Neural progenitor cell (in vitro differentiated cells): ENCODE measurements around the gene EHMT1.

Source experiments
- EZH2 ChIP-seq: fragments of 200-600 bp; sonication (generic); IDR thresholded peaks from 2 replicates; pipeline ENCODE4 v1.6.1; 2017; ENCODE audit warnings: antibody characterized with exemption, mild to moderate bottlenecking, moderate library complexity
- TF ChIP-seq, protein P1 (sequence below): fragments of 200-600 bp; sonication (generic); IDR thresholded peaks from 2 replicates; pipeline ENCODE4 v1.5.1; 2017; ENCODE audit warnings: antibody characterized with exemption, mild to moderate bottlenecking

- TF ChIP-seq, protein P1, sequence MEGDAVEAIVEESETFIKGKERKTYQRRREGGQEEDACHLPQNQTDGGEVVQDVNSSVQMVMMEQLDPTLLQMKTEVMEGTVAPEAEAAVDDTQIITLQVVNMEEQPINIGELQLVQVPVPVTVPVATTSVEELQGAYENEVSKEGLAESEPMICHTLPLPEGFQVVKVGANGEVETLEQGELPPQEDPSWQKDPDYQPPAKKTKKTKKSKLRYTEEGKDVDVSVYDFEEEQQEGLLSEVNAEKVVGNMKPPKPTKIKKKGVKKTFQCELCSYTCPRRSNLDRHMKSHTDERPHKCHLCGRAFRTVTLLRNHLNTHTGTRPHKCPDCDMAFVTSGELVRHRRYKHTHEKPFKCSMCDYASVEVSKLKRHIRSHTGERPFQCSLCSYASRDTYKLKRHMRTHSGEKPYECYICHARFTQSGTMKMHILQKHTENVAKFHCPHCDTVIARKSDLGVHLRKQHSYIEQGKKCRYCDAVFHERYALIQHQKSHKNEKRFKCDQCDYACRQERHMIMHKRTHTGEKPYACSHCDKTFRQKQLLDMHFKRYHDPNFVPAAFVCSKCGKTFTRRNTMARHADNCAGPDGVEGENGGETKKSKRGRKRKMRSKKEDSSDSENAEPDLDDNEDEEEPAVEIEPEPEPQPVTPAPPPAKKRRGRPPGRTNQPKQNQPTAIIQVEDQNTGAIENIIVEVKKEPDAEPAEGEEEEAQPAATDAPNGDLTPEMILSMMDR: no peak
- no peak for TF ChIP-seq EZH2
These were observed 109.9 kb downstream of the EHMT1 start for GRCh38 chr9:137728444-137729311.
